PFSK-1 (cell line): Measurements from ENCODE around the gene CHD5.

ENCODE experiments used
- FOXP2 ChIP-seq: optimal IDR thresholded peaks from 2 replicates; pipeline ENCODE3; 2011; ENCODE audit warnings: borderline replicate concordance, control low read depth, inconsistent platforms; ENCODE audit not compliant: insufficient read depth; ENCODE audit errors: extremely low read length, extremely low read depth
- POLR2AphosphoS5 ChIP-seq: IDR thresholded peaks from 2 replicates; pipeline ENCODE4 v1.6.1; 2012; ENCODE audit warnings: low read depth, mild to moderate bottlenecking, control low read depth, low read length, moderate library complexity
- SIN3A ChIP-seq: IDR thresholded peaks from 2 replicates; pipeline ENCODE4 v1.6.1; 2012; ENCODE audit warnings: mild to moderate bottlenecking, low read length, moderate library complexity, borderline replicate concordance; ENCODE audit not compliant: insufficient read depth
- TAF1 ChIP-seq: IDR thresholded peaks from 2 replicates; pipeline ENCODE4 v1.6.1; 2012; ENCODE audit warnings: low read length, control low read depth, borderline replicate concordance; ENCODE audit not compliant: insufficient read depth
- TF ChIP-seq, protein P1 (sequence below), 2 experiments: IDR thresholded peaks; 2 replicates each; pipeline versions ENCODE4 v1.6.1 to v1.8.0; 2011 to 2012; ENCODE audit warnings: low read depth in 2 of 2, low read length in 2 of 2, control low read depth in 1 of 2, inconsistent platforms in 1 of 2, mild to moderate bottlenecking in 1 of 2, moderate library complexity in 1 of 2; ENCODE audit not compliant: insufficient read depth in 1 of 2

DNA sequence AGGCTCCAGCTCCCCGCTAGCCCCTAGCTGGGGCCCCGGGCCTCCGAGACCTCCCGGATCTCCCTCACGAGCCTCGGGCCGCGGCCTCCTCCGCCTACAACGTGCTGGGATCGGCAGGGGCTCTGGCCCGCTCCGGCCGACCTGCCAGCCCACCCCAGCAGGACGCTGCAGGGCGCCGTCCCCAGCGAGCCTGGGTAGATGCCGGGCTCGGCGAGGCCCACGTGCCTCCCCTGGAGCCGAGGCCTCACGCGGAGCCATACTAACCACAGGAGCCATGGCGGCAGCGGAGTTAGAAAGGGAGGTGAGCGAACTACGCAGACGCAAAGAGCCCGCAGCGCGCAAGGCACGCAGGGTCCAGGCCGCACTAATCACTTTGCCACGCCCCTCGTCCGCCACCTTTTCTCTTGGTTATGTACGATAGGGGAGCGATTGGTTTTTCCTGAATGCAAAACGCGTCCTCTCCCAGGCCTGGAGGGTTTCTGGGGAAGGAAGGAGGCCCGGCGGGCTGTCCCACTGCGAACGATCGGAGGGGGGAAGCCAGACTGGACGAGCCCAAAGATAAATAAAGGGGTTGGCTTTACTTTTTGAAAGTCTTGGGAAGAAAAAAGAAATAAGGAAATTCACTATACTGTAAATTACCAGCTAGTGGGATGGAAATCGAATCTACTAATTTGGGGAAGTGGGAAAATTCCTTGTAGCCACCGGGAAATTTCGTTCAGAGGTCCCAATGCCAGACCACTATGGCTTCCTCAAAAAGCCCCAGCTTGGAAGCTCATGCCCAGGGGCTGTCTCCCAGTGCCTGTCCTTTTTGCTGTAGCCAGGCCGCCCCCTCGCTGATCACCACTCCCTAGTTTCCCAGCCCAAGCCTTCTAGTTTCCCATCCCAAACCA is 19.4 kb upstream of the CHD5 start, which contains the start of gene RPL22:
- TF ChIP-seq, protein P1, sequence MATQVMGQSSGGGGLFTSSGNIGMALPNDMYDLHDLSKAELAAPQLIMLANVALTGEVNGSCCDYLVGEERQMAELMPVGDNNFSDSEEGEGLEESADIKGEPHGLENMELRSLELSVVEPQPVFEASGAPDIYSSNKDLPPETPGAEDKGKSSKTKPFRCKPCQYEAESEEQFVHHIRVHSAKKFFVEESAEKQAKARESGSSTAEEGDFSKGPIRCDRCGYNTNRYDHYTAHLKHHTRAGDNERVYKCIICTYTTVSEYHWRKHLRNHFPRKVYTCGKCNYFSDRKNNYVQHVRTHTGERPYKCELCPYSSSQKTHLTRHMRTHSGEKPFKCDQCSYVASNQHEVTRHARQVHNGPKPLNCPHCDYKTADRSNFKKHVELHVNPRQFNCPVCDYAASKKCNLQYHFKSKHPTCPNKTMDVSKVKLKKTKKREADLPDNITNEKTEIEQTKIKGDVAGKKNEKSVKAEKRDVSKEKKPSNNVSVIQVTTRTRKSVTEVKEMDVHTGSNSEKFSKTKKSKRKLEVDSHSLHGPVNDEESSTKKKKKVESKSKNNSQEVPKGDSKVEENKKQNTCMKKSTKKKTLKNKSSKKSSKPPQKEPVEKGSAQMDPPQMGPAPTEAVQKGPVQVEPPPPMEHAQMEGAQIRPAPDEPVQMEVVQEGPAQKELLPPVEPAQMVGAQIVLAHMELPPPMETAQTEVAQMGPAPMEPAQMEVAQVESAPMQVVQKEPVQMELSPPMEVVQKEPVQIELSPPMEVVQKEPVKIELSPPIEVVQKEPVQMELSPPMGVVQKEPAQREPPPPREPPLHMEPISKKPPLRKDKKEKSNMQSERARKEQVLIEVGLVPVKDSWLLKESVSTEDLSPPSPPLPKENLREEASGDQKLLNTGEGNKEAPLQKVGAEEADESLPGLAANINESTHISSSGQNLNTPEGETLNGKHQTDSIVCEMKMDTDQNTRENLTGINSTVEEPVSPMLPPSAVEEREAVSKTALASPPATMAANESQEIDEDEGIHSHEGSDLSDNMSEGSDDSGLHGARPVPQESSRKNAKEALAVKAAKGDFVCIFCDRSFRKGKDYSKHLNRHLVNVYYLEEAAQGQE (IDR thresholded peaks at IDR 0.05; ENCODE audit: insufficient read depth in 1 of 2, low read depth in 2 of 2, low read length in 2 of 2) = 0 out of 4 replicates have a peak, but pooled peaks of 1 of the 2 experiments have one; percentile 14
- TF ChIP-seq POLR2AphosphoS5 (peak; percentile 95), SIN3A (0 out of 2 replicates have a peak, but pooled peaks have one; percentile 20), TAF1 (peak; percentile 84), FOXP2 (no peak)
